UCSD-AML1 (cell line): ENCODE measurements around the gene CTR9.

Experiments
- DNase-seq: peaks from one replicate; lab custom pipeline; 2025; ENCODE audit not compliant: unreplicated experiment; lab: John Stamatoyannopoulos, UW

Gene CTR9

DNA sequence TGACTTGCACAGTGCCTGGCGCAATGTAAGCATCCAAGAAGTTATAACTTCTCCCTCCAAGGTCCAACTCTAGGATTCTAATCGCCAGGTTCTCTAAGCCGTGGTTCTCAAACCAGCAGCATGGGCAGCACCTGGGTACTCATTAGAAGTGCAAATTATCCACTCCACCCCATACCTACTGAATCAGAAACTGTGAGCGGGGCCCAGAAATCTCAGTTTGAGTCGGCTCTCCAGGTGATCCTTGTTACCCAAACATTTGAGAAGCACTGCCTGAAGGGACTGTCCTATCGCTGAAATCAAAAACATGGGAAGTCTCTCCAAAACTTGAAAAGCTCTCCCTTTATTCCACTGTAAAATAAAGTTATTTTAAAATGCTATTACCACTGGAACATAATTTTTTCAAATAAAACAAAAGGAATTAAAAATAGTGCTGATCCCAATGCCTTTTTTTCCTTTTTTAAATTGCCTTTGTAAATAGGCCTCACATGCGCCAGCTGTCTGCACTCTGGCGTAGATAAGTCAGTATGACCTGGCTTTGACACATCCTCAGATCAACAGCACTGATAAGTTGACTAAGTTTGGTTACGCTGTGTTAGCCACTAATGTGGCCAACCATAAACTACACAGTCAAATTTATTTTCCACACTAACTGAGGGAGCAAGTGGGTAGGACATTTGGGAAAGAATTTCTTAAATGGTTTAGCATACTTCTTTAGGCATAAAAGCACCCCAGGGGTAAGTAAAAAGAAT, 8.4 kb upstream of the CTR9 start:
- no peak for DNase-seq

- peak; percentile 72 for DNase-seq
Measured at GRCh38 chr11:10743354-10744000, 7.6 kb upstream of the CTR9 start.

DNA sequence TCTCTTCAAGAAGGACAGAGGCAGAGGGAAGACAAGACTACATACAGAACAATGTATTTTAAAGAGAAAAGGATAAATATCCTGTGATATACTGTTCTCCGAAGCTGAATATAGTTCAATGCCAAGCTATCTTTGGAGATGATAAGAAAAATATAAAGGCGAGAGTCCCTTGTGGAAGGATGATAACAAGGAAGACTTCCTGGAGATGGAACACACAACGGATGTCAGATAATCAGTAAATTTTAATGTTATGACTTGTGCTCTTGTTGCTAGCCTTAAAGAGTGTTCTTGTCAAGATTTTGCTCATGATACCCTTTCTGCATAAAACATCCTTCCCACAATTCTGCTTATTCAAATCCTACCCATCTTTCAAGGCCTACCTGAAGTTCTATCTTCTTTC, 6.8 kb upstream of the CTR9 start:
- no peak for DNase-seq

DNA sequence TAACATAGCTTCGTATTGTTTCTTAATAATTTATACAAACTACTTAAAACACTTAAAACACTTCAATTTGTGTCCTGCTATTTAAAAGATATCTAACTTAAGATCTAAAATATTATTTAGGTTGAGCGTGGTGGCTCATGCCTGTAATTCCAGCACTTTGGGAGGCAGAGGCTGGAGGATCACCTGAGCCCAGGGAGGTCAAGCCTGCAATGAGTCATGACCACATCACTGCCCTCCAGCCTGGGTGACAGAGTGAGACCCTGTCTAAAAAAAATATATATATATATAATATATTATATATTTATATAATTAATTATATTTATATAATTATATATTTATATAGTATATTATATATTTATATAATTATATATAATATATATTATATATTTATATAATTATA, 4.2 kb upstream of the CTR9 start:
- no peak for DNase-seq

- DNase-seq: no peak
Measured at GRCh38 chr11:10747733-10748132, 3.3 kb upstream of the CTR9 start.

- DNase-seq: no peak
Measured at GRCh38 chr11:10749476-10749875, 1.6 kb upstream of the CTR9 start.

DNA sequence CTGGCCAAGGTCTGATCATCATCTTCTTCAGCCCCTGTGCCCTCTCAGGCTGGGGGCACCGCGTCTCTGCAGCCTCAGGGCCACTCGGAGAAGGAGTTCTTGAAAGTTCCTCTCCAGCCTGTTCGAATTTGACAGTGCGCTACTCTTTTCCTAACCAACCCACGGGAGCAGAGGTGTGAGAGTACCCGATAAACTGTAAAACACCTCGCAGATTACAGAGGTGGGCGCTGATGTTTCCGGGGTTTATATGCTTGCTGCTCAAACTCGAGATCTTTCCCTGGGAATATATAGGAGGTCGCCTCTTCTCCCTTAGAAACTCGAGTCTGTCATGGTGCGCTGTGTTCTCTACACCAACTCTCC, 515 bp downstream of the CTR9 start:
- DNase-seq: no peak

DNA sequence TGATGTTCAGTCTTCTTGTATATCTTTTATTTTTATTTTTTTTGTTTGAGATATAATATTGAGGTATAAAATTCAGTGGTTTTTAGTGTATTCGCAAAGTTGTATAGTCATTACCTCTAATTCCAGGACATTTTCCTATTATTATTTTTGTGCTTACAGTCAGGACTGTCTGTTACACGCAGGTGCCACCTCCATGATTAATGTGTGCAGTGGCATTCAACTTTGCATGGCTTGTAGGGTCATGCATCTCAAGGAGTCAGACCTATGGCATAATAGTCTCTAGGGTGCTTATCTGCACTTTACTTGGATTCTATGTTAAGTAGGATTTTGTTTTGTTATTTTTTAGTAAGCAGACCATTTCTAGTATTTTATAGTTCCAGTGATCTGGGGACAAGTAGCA, 1.0 kb downstream of the CTR9 start:
- DNase-seq: no peak

- no peak for DNase-seq
Measured at GRCh38 chr11:10752486-10752885, 1.4 kb downstream of the CTR9 start.

- no peak for DNase-seq
Measured at GRCh38 chr11:10758957-10759356, 7.9 kb downstream of the CTR9 start.

DNA sequence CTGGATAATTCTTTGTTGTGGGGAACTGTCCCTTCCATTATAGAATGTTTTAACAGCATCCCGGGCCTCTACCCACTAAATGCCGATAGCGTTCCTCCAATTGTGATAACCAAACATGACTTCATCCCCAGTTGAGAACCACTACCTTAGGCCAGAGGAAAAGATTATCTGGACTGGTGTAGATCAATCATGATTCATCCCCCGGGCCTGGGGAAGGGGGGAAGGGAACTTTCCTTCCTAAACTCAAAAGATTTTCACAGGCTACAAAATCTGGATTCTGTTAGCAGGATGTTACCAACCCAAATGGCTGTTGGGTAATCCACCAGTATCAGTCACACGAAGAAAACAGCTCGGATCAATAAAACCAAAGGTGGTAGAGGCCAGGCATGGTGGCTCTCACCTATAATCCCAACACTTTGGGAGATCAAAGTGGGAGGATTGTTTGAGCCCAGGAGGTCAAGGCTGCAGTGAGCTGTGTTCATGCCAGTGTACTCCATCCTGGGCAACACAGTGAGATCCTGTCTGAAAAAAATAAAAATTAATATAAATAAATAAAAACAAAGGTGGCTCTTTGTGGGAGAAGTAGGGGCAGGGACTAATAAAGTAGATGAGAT, 10.1 kb downstream of the CTR9 start:
- DNase-seq: no peak

GRCh38 chr11:10762185-10762584, 11.1 kb downstream of the CTR9 start:
- DNase-seq: no peak

DNA sequence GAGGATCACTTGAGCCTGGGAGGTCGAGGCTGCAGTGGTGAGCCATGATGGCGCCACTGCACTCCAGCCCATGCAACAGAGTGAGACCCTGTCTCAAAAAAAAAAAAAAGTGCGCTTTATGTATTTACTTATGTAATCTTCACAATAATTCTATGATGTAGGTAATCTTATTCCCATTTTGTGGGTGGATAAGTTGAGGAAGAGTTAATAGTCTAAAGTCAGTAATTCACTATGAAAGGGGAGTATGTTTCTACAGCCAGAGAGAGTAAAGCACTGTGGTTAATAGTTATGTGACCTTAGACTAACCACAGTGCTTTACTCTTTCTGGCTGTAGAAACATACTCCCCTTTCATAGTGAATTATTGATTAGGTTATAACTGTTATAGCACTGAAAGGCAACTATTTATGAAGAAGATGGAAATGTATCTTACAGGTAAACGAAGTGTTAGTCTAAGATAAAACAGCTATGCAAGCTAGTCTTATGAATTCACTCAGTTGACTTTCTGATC, 11.9 kb downstream of the CTR9 start:
- no peak for DNase-seq

- no peak for DNase-seq
Measured at GRCh38 chr11:10763766-10764165, 12.7 kb downstream of the CTR9 start.

DNA sequence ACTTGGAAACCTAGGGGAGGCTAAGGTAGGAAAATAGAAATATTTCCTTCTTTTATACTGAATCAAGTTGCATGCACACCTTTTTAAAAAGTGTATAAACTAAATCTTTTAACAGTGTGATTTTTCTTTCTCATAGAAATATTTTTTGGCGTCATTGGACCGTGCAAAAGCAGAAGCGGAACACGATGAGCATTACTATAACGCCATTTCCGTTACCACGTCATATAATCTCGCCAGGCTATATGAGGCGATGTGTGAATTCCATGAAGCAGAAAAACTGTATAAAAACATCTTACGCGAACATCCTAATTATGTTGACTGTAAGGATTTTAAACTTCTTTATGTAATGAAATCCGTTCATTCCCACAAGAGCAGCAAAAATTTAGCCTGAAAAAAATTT, 13.4 kb downstream of the CTR9 start:
- no peak for DNase-seq

DNA sequence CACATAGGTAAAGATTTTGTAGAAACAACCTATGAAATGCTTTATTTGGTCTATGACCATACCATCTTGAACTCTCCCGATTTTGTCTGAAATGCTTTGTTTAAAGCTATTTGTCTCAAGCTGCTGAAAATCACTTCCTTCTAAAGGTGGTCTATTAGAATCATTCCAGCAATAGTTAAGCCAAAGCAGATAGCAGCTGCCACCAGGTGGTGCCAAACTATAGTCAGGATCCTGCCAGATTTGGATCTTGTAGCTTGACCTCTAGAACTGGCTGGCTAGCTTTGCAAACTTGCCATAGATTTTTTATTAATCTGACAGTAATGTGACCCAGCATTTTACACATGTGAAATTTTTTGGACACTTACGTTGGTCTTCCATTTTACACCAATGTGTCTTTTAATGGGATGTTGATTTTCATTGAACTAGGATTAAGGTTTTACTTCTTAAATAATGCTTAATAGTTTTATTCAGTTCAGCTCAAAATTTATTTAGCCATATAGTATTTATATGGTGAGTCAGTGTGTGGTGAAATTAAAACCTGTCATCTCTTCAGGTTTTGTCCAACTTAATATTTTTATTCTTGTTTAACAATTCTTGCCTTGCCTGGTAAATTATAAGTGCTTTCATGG, 19.7 kb downstream of the CTR9 start:
- peak; percentile 25 for DNase-seq

DNA sequence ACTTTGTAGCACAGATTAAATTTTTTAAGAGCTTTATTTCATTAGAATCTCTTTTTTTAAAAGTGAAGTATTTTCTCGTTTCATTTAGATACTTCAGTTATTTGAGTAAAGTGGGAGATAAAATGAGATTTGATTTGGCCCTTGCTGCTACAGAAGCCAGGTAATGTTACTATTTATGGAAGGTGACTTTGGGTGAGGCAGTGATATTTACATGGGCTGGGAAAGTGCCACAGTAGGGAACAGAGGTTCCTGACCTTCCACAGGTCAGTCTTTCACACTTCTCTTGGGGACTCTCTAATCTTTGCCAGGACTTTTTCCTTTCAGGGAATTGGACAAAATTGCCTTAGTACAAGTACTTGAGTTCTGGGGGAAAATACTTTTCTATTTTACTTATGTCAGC, 20.4 kb downstream of the CTR9 start:
- no peak for DNase-seq

DNA sequence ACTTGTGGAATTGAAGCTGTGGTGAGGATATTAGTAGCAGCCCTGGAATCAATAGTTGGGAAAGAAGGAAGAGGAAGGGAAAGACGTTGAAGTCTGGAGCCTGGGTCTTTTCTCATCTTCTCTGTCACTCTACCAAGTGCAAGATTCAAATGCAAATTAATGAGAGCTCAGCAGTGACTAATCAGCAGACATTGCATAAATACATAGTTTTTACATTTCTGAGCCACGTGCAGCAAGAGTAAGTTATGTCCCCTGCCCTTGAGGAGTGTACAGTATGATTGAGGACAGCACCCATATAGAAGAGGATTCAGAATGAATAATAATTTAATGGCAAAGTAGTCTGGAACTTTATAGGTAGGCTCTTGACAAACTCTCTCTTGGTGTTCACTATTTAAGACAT, 23.8 kb downstream of the CTR9 start:
- DNase-seq: no peak

DNA sequence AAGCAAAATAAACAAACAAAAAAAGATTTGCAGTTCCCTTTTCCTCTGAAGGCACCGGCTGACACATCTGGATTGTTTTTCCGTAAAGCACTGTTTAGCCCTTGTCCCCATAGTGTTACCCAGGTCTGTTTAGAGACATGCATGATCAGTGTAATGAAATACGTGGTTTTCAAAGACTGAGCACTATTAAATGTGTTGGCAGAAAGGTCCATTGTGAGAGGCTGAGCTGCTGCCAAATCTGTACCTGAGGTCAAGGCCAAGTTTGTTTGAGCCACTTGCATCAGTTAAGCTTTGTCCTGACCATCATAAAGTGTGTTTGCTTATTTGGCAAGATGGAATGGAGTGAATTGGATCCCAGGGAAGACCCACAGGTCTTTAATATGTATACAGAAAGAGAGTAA, 26.3 kb downstream of the CTR9 start:
- no peak for DNase-seq

GRCh38 chr11:10777806-10778205, 26.8 kb downstream of the CTR9 start:
- DNase-seq: no peak

GRCh38 chr11:10778217-10778970, 27.3 kb downstream of the CTR9 start:
- no peak for DNase-seq
